ENCODE measurements around the gene KCNN4. TPM values are rescaled to one million over a fixed set of nuclear protein-coding genes. Genes with fewer than 3 reads are reported as not detected.

Gene KCNN4
- 1.4 and 13.7 TPM in 2 replicates for total RNA-seq

GRCh38 chr19:43780706-43781525 is at the start of gene KCNN4:
Gene KCNN4 (minus strand): TSS chr19:43780973. CDS start chr19:43780861, 112 bp downstream.

GRCh38 chr19:43826787-43827754 is 46.3 kb upstream of the KCNN4 start, which contains the start of gene ZNF283:
Gene ZNF283 (plus strand): TSS chr19:43827321. CDS start chr19:43833505, 6,184 bp downstream.

GRCh38 chr19:43802216-43802951 is 21.6 kb upstream of the KCNN4 start, which contains the start of gene LYPD5:
Gene LYPD5 (minus strand): TSS chr19:43802447. CDS start chr19:43802380, 67 bp downstream.

GRCh38 chr19:43754503-43755255 is 26.1 kb downstream of the KCNN4 start, which contains the start of gene SMG9:
Gene SMG9 (minus strand): TSS chr19:43754962. CDS start chr19:43750741, 4,221 bp downstream.

Other genes with a start within 250 kb of the KCNN4 start
- gene ZNF575, start 247.8 kb downstream of the KCNN4 start, total RNA-seq, result under 0.01 and 0.07 TPM in 2 replicates
- 9.0 and 10.9 TPM in 2 replicates for gene XRCC1, start 205.4 kb downstream of the KCNN4 start, total RNA-seq
- 0.50 and 1.4 TPM in 2 replicates for gene PINLYP, start 205.2 kb downstream of the KCNN4 start, total RNA-seq
- gene IRGQ, start 184.8 kb downstream of the KCNN4 start, total RNA-seq, result 16.7 and 30.0 TPM in 2 replicates
- 9.2 TPM in 2 replicates for gene ZNF576, start 184.4 kb downstream of the KCNN4 start, total RNA-seq
- 0.07 TPM in 1 of 2 replicates, not detected in the other for gene SRRM5, start 168.9 kb downstream of the KCNN4 start, total RNA-seq
- gene ZNF428, start 161.3 kb downstream of the KCNN4 start, total RNA-seq, result 15.5 and 19.8 TPM in 2 replicates
- 11.6 and 18.7 TPM in 2 replicates for gene CADM4, start 141.1 kb downstream of the KCNN4 start, total RNA-seq
- gene PLAUR, start 110.8 kb downstream of the KCNN4 start, total RNA-seq, result 60.8 and 78.7 TPM in 2 replicates
- not detected in 2 replicates for gene IRGC, start 64.9 kb downstream of the KCNN4 start, total RNA-seq
- gene SMG9, start 26.0 kb downstream of the KCNN4 start, total RNA-seq, result 4.1 and 9.4 TPM in 2 replicates
- gene LYPD5, start 21.5 kb upstream of the KCNN4 start, total RNA-seq, result 1.8 and 16.4 TPM in 2 replicates
- gene ZNF283, start 46.3 kb upstream of the KCNN4 start, total RNA-seq, result 13.3 and 20.5 TPM in 2 replicates
- 3.1 and 4.7 TPM in 2 replicates for gene ZNF404, start 103.0 kb upstream of the KCNN4 start, total RNA-seq
- 17.3 and 19.1 TPM in 2 replicates for gene ZNF45, start 154.3 kb upstream of the KCNN4 start, total RNA-seq
- gene ZNF221, start 170.3 kb upstream of the KCNN4 start, total RNA-seq, result 2.4 and 7.2 TPM in 2 replicates
- gene ZNF155, start 203.2 kb upstream of the KCNN4 start, total RNA-seq, result 9.2 and 10.4 TPM in 2 replicates
- 3.4 and 3.6 TPM in 2 replicates for gene ZNF230, start 222.0 kb upstream of the KCNN4 start, total RNA-seq
- 8.0 and 14.4 TPM in 2 replicates for gene ZNF222, start 244.4 kb upstream of the KCNN4 start, total RNA-seq